ENCODE measurements around the gene AMBRA1.

GRCh38 chr11:46617972-46618314 is 24.1 kb upstream of the AMBRA1 start:
- TF ChIP-seq CTCF (conservative IDR thresholded peaks at IDR 0.05) (no peak; the same call in 1 of the 2 replicates), ZFX (IDR thresholded peaks at IDR 0.05) (no peak)

Measured in C4-2B (cell line).